Large intestine (tissue), 3 donors: Measurements from ENCODE around the gene IL1R2. TPM values are rescaled to one million over a fixed set of nuclear protein-coding genes. Genes with fewer than 3 reads are reported as not detected.

Experiments
- DNase-seq, 2 donors: peaks; one replicate each; pipeline versions ENCODE4 v3.0.0 to v3.0.0-alpha.2; 2013
- H3K27ac ChIP-seq: one replicate; pipeline ENCODE4 v1.5.1; 2013; ENCODE audit warnings: low read length
- H3K27me3 ChIP-seq: 2 replicates; pipeline ENCODE4 v1.6.1; 2013; ENCODE audit warnings: low read length; ENCODE audit not compliant: control insufficient read depth, insufficient read depth
- H3K36me3 ChIP-seq: 2 replicates; pipeline ENCODE4 v1.6.1; 2013; ENCODE audit warnings: low read length; ENCODE audit not compliant: control insufficient read depth, insufficient read depth
- H3K4me1 ChIP-seq: one replicate; pipeline ENCODE4 v1.6.1; 2013; ENCODE audit warnings: low read length; ENCODE audit not compliant: control insufficient read depth, insufficient read depth
- H3K4me3 ChIP-seq: one replicate; pipeline ENCODE4 v1.5.1; 2013; ENCODE audit warnings: low read length
- H3K9me3 ChIP-seq: one replicate; pipeline ENCODE4 v1.6.1; 2013; ENCODE audit warnings: mild to moderate bottlenecking, low read depth, low read length, moderate library complexity; ENCODE audit not compliant: control insufficient read depth
- WGBS: methylation state at CpG from one replicate; pipeline ENCODE4 v1.1.5; 2013; ENCODE audit warnings: low lambda C conversion rate; ENCODE audit not compliant: insufficient coverage; 5-methylcytosine and 5-hydroxymethylcytosine counted together
- polyA plus RNA-seq: library from polyadenylated mRNA; unstranded; fragments of 120-200 nt; gene quantifications from one replicate; pipeline ENCODE4 v1.2.1, GENCODE V29; 2013

The IL1R2 gene
- polyA plus RNA-seq, 1 donor, result 0.67 TPM

- no peaks in the 10 kb centered on the region for H3K36me3 ChIP-seq
- no peaks in the 10 kb centered on the region for H3K9me3 ChIP-seq
- peaks cover 16% of the 10 kb centered on the region for H3K27me3 ChIP-seq
- no peak for DNase-seq
- WGBS, result no CpG with 5 or more reads among the region's 2 CpGs
- no peak overlapping the region for H3K4me3 ChIP-seq
- H3K27ac ChIP-seq, result no peak overlapping the region
- H3K4me1 ChIP-seq, result no peaks in the 10 kb centered on the region
These were observed 49.6 kb downstream of the IL1R2 start for GRCh38 chr2:102041351-102041750.

- Histone ChIP-seq H3K36me3 (no peaks in the 10 kb centered on the region), H3K27me3 (peaks cover 20% of the 10 kb centered on the region), H3K9me3 (no peaks in the 10 kb centered on the region), H3K27ac (no peak overlapping the region), H3K4me1 (no peaks in the 10 kb centered on the region), H3K4me3 (no peak overlapping the region)
- no peak for DNase-seq
- WGBS, result 100% methylated on average over 1 of the region's 4 CpGs
These were observed 50.7 kb downstream of the IL1R2 start for GRCh38 chr2:102042196-102043081.

DNA sequence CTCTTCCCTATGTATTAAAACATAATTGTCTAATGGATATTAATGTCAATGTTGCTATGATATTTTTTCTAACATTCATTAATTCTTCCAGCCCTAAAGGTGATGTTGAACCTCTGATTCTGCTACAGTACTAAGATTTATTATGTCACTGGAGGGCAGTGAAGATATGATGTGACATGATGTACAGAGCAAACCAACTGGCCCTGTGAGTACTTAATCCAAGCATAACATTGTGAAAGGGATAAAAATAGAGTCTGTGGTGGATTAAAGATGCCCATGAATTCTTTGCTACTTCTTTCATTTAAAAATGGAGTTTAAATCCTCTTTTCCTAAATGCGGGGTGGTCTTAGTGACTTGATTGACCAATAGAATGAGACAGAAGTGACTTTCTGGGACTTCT, 51.8 kb downstream of the IL1R2 start:
- Histone ChIP-seq H3K4me3 (no peak overlapping the region), H3K36me3 (no peaks in the 10 kb centered on the region), H3K27ac (no peak overlapping the region), H3K4me1 (no peaks in the 10 kb centered on the region), H3K27me3 (peaks cover 20% of the 10 kb centered on the region), H3K9me3 (no peaks in the 10 kb centered on the region)
- WGBS, result no CpG with 5 or more reads among the region's 1 CpG
- no peak for DNase-seq

DNA sequence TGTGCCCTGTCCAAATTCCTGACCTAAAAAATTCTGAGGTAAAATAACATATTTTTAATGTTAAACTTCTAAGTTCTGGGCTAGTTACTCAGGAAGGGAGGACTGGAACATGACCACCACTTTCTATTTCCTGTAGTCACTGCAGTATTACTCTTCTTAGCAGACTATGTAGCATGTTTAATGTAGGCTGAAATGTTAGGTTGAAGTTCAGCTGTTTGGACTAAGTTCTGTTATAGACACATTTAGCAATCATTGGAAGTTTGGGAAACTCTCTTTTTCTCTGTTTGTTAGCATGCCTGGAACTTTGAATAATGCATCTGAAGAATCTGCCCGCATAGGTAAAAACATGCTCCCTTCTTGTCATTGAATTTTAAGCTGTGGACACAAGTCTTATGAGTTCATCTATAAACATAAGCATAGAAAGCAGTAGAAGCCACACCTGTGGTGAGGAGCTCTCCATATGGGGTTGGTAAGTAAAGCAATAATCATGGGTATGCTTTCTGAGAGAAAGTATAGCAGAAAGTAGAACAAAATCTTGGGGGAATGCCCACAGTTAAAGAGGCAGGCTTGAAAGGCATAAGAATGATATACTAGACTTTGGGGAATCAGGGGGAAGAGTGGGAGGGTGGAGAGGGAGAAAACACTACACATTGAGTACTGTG, 52.6 kb downstream of the IL1R2 start:
- no peak for DNase-seq
- no peak overlapping the region for H3K4me3 ChIP-seq
- no CpG with 5 or more reads among the region's 1 CpG for WGBS
- no peaks in the 10 kb centered on the region for H3K4me1 ChIP-seq
- H3K9me3 ChIP-seq, result no peaks in the 10 kb centered on the region
- H3K36me3 ChIP-seq, result no peaks in the 10 kb centered on the region
- peaks cover 20% of the 10 kb centered on the region for H3K27me3 ChIP-seq
- no peak overlapping the region for H3K27ac ChIP-seq

DNA sequence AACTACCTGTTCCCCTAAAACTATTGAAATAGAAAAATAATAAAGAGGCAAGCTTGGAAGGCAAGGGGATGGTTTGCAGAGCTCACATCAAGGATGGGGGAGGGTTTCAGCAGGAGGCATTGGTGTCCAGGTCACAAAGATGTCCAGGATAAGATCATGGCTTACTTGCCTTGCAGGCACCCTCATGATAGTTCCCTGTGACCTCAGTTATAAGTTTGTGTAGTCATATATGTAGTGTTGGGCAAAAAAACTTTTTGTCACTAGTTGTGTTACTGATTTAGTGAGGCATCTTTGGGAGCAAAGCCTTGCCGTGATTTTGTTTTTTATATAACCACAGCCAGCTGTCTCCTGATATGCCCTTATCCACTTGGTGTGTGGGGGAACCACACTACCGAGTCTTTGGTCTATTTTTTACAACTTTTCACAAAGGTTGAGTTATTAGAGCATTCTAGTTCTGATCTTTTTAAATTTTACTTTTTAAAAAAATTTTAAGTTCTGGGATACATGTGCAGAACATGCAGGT, 53.3 kb downstream of the IL1R2 start:
- no peaks in the 10 kb centered on the region for H3K4me1 ChIP-seq
- H3K27me3 ChIP-seq, result peaks cover 20% of the 10 kb centered on the region
- no peak overlapping the region for H3K27ac ChIP-seq
- no peak overlapping the region for H3K4me3 ChIP-seq
- no CpG with 5 or more reads among the region's 2 CpGs for WGBS
- H3K9me3 ChIP-seq, result no peaks in the 10 kb centered on the region
- H3K36me3 ChIP-seq, result no peaks in the 10 kb centered on the region
- no peak for DNase-seq

DNA sequence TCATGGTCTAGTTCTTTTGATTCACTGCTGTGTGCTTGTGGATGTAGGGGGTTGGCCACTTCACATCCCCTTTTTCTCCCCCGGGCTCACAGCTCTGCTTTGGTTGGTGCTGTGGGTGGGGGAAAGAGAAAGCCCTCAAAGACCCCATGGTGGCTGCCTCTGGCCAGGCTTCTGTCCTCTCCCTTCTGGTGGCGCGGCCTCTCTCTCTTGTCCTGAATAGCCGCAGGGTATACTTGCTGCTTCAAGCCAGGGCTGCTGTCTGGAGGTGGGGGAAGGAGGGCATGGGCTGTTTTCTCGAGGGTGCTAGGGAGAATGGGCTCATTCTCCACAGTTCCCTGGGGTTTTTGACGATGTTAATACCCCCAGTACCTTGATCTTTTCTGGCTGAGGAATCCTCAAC, 53.9 kb downstream of the IL1R2 start:
- Histone ChIP-seq H3K36me3 (no peaks in the 10 kb centered on the region), H3K4me3 (no peak overlapping the region), H3K27me3 (peaks cover 20% of the 10 kb centered on the region), H3K9me3 (no peaks in the 10 kb centered on the region), H3K4me1 (no peaks in the 10 kb centered on the region), H3K27ac (peak overlapping the region; percentile 26)
- no CpG with 5 or more reads among the region's 6 CpGs for WGBS
- DNase-seq, result no peak

DNA sequence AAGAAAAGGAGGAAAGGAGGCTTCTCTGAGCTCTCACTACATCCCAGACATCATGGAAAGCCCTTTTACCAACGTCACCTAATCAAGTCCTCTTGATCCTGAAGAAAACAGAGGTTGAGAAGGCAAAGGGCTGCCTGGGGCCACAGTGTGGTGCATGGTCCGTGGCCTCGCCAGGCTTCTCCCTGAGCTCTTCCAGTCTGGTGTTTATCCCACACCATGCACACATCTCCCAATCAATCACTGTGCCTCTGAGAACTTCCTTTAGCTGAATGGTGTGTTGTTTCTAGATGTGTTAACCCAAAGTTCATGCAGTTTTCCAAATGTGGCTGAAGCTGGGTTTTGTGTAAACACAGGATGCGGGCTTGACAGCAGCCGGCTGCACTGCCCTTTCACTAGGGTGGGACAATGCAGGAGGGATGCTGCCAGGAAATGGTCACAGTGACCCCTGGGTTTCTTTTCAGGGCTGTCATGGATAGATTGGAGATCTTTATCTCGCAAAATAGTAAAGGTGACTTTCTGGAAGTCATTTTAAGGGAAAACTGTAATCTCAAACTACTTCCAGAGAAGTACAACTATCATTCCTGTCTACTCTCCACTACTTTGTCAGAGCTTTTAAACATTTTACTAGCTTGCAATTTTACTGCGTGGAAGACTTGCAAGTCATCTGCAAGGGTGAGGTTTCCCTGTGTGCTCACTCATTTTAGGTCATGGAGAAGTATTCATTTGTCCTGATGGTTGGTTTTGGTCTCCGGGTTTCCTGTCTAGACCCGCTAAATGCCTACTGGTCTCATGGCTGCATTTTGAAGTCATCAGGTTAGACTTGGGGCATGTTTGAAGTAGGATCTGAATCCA, 54.6 kb downstream of the IL1R2 start:
- Histone ChIP-seq H3K4me3 (no peak overlapping the region), H3K4me1 (no peaks in the 10 kb centered on the region), H3K27ac (peak overlapping the region; percentile 26), H3K36me3 (no peaks in the 10 kb centered on the region), H3K9me3 (no peaks in the 10 kb centered on the region), H3K27me3 (peaks cover 19% of the 10 kb centered on the region)
- no peak for DNase-seq
- WGBS, result 80% methylated on average over 1 of the region's 9 CpGs

GRCh38 chr2:102048465-102048864, 56.7 kb downstream of the IL1R2 start:
- no peak overlapping the region for H3K27ac ChIP-seq
- H3K4me1 ChIP-seq, result no peaks in the 10 kb centered on the region
- no CpG with 5 or more reads among the region's 8 CpGs for WGBS
- peaks cover 10% of the 10 kb centered on the region for H3K27me3 ChIP-seq
- H3K4me3 ChIP-seq, result no peak overlapping the region
- no peaks in the 10 kb centered on the region for H3K36me3 ChIP-seq
- H3K9me3 ChIP-seq, result no peaks in the 10 kb centered on the region
- no peak for DNase-seq

DNA sequence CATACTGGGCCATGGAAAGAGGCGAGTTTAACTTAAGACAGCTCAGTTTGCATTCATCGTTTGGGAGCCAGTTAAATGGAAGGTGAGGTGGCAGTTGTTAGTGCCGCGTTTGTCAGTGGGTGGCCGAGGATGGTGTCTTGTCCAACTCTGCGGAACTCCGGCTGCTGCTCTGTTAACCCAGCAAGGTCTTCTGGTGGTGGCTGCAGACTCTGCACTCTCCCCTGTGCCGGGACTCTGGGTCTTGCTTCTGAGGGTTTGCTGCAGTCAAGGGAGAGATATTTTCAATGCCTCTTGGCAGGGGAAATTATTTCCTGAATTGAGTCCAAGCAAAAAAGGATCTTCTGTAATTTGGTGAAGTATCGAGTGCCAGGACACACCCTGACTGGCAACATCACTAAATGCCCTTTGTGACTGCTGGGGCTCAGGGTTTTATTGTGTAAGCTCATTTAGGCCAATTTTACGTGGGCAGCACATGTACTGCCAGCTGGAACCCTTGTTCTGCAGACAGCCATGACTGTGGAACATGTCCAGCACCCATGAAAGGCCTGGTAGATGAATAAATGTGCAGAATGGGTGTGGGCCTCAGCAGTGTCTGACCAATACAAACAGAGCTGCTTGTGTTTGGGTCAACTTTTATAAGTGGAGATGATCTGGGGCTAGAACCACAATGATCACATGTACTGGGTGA, 58.1 kb downstream of the IL1R2 start:
- H3K27ac ChIP-seq, result peak overlapping the region; percentile 0
- no peak overlapping the region for H3K4me3 ChIP-seq
- no peaks in the 10 kb centered on the region for H3K4me1 ChIP-seq
- no peaks in the 10 kb centered on the region for H3K36me3 ChIP-seq
- no peaks in the 10 kb centered on the region for H3K9me3 ChIP-seq
- DNase-seq, result no peak
- peaks cover 7% of the 10 kb centered on the region for H3K27me3 ChIP-seq
- no CpG with 5 or more reads among the region's 10 CpGs for WGBS
